SK-N-SH (cell line): ENCODE results near the gene AKT3. TPM values are rescaled to one million over a fixed set of nuclear protein-coding genes. Genes with fewer than 3 reads are reported as not detected.

Source experiments
- CTCF ChIA-PET: fragments of 300-600, 350-600 bp; formaldehyde crosslinking; extraction: SDS; loops from one replicate; lab custom pipeline; 2021; lab: Yijun Ruan, JAX
- POLR2A ChIA-PET: fragments of 350-600 bp; sonication (Branson Sonifier 250); formaldehyde crosslinking; extraction: SDS; loops from one replicate; lab custom pipeline; 2020; ENCODE audit warnings: antibody characterized with exemption, inconsistent platforms; lab: Yijun Ruan, JAX
- DNase-seq: peaks from one replicate; pipeline ENCODE4 v3.0.0; 2012
- H2AFZ ChIP-seq: fragments of 200-600 bp; sonication (generic); 2 replicates; pipeline ENCODE4 v1.8.1; 2016; ENCODE audit warnings: antibody characterized with exemption, mild to moderate bottlenecking, low read depth
- H3F3A ChIP-seq: fragments of 200-600 bp; sonication (generic); replicated peaks from 2 replicates; pipeline ENCODE3; 2016; ENCODE audit warnings: antibody characterized with exemption, mild to moderate bottlenecking; ENCODE audit not compliant: insufficient read depth
- H3K27ac ChIP-seq, 2 experiments: fragments of 200-500 bp in 1 of 2; fragments of 200-600 bp in 1 of 2; sonication (Bioruptor generic) in 1 of 2; sonication (generic), shearing (Covaris generic) in 1 of 2; 2 replicates each; pipeline versions ENCODE4 v1.5.1 to v1.6.1; 2014 to 2016; ENCODE audit warnings: low read depth in 2 of 2, inconsistent platforms in 1 of 2, low read length in 1 of 2, mild to moderate bottlenecking in 1 of 2, mixed read lengths in 1 of 2
- H3K27me3 ChIP-seq: fragments of 200-600 bp; sonication (generic), shearing (Covaris generic); 2 replicates; pipeline ENCODE4 v1.6.1; 2016; ENCODE audit warnings: mixed run types; ENCODE audit not compliant: insufficient read depth
- H3K36me3 ChIP-seq, 2 experiments: fragments of 200-500 bp in 1 of 2; fragments of 200-600 bp in 1 of 2; sonication (Bioruptor generic) in 1 of 2; sonication (generic) in 1 of 2; replicated peaks in 1 of 2; 2 replicates each; pipeline versions ENCODE3 to v1.5.1; 2014 to 2016; ENCODE audit warnings: low read length in 1 of 2, mild to moderate bottlenecking in 1 of 2; ENCODE audit not compliant: insufficient read depth in 2 of 2, control insufficient read depth in 1 of 2
- H3K4me1 ChIP-seq, 2 experiments: fragments of 200-500 bp in 1 of 2; fragments of 200-600 bp in 1 of 2; sonication (Bioruptor generic) in 1 of 2; sonication (generic), shearing (Covaris generic) in 1 of 2; 2 replicates each; pipeline versions ENCODE4 v1.5.1 to v1.6.1; 2014 to 2016; ENCODE audit warnings: low read depth in 1 of 2, low read length in 1 of 2, mixed run types in 1 of 2; ENCODE audit not compliant: insufficient read depth in 2 of 2, control insufficient read depth in 1 of 2
- H3K4me2 ChIP-seq: fragments of 200-600 bp; sonication (generic), shearing (Covaris generic); 2 replicates; pipeline ENCODE4 v1.6.1; 2017; ENCODE audit warnings: mixed run types
- H3K4me3 ChIP-seq, 2 experiments: fragments of 200-500 bp in 1 of 2; fragments of 200-600 bp in 1 of 2; sonication (Bioruptor generic) in 1 of 2; sonication (generic), shearing (Covaris generic) in 1 of 2; 2 replicates each; pipeline versions ENCODE4 v1.5.1 to v1.8.1; 2014 to 2016; ENCODE audit warnings: low read depth in 2 of 2, inconsistent platforms in 1 of 2, low read length in 1 of 2, mild to moderate bottlenecking in 1 of 2, mixed read lengths in 1 of 2, moderate library complexity in 1 of 2
- H3K79me2 ChIP-seq: fragments of 200-600 bp; sonication (generic); 2 replicates; pipeline ENCODE4 v1.8.1; 2017; ENCODE audit warnings: mild to moderate bottlenecking; ENCODE audit not compliant: insufficient read depth
- H3K9ac ChIP-seq: fragments of 200-600 bp; sonication (generic); 2 replicates; pipeline ENCODE4 v1.6.1; 2017; ENCODE audit warnings: mixed run types
- H3K9me2 ChIP-seq: fragments of 200-600 bp; sonication (generic); 2 replicates; pipeline ENCODE4 v1.6.1; 2017; ENCODE audit warnings: mixed run types
- H3K9me3 ChIP-seq: fragments of 200-600 bp; sonication (generic); 2 replicates; pipeline ENCODE4 v1.6.1; 2017; ENCODE audit warnings: mixed run types, mild to moderate bottlenecking, moderate library complexity
- H4K20me1 ChIP-seq: fragments of 200-600 bp; sonication (generic); 2 replicates; pipeline ENCODE4 v1.6.1; 2017; ENCODE audit warnings: mild to moderate bottlenecking, mixed run types; ENCODE audit not compliant: insufficient read depth
- IRF3 ChIP-seq: fragments of 150-350 bp; IDR thresholded peaks from 2 replicates; pipeline ENCODE4 v1.6.1; 2016; ENCODE audit warnings: mild to moderate bottlenecking, low read depth, low read length
- JUND ChIP-seq: IDR thresholded peaks from 2 replicates; pipeline ENCODE4 v1.4.0; 2012
- MEF2A ChIP-seq: IDR thresholded peaks from 2 replicates; pipeline ENCODE4 v1.4.0; 2012; ENCODE audit warnings: low read depth, borderline replicate concordance
- PBX3 ChIP-seq: IDR thresholded peaks from 2 replicates; pipeline ENCODE4; 2012
- RCOR1 ChIP-seq: fragments of 150-350 bp; IDR thresholded peaks from 2 replicates; pipeline ENCODE4 v1.6.1; 2017; ENCODE audit warnings: antibody characterized with exemption, low read length
- REST ChIP-seq: IDR thresholded peaks from 2 replicates; pipeline ENCODE4 v1.6.1; 2012; ENCODE audit warnings: mild to moderate bottlenecking, low read depth, low read length, moderate library complexity
- RFX5 ChIP-seq: IDR thresholded peaks from 2 replicates; pipeline ENCODE4 v1.6.1; 2012; ENCODE audit warnings: mild to moderate bottlenecking, improper control_type of control experiment, low read length
- SIN3A ChIP-seq: IDR thresholded peaks from 2 replicates; pipeline ENCODE4 v1.6.1; 2012; ENCODE audit warnings: low read depth, mild to moderate bottlenecking, low read length, moderate library complexity, borderline replicate concordance
- TAF1 ChIP-seq: IDR thresholded peaks from 2 replicates; pipeline ENCODE4 v1.6.1; 2012; ENCODE audit warnings: low read depth, mild to moderate bottlenecking, low read length, moderate library complexity, borderline replicate concordance
- TEAD4 ChIP-seq: IDR thresholded peaks from 2 replicates; pipeline ENCODE4 v1.4.0; 2012; ENCODE audit warnings: mild to moderate bottlenecking, borderline replicate concordance; ENCODE audit not compliant: insufficient read depth
- WGBS: methylation state at CpG from one replicate; pipeline ENCODE4 v1.1.6; 2017; ENCODE audit warnings: low lambda C conversion rate; 5-methylcytosine and 5-hydroxymethylcytosine counted together
- polyA plus RNA-seq, 3 experiments: library from polyadenylated mRNA; depleted of rRNA; stranded (reverse); fragments of >200 nt; gene quantifications; 2 replicates each; pipeline ENCODE4 v1.2.3, GENCODE V29; 2012

Gene AKT3
- polyA plus RNA-seq, 1 of the 3 experiments (the other 2 are of a cell fraction) = 12.7 TPM

GRCh38 chr1:243563732-243564131 is 286.3 kb downstream of the AKT3 start:
- Histone ChIP-seq H3K36me3 (peaks cover 40 to 64% of the 10 kb centered on the region in 2 experiments), H3K4me3 (no peak overlapping the region), H3K27ac (no peak overlapping the region), H3K9me3 (no peaks in the 10 kb centered on the region), H3K27me3 (no peaks in the 10 kb centered on the region), H3K79me2 (no peaks in the 10 kb centered on the region), H3K4me1 (no peaks in the 10 kb centered on the region; a peak in 2 of 4 replicates), H3F3A (peaks cover 4% of the 10 kb centered on the region), H3K9ac (no peak overlapping the region), H3K4me2 (no peak overlapping the region), H3K9me2 (no peaks in the 10 kb centered on the region), H2AFZ (no peak overlapping the region), H4K20me1 (no peaks in the 10 kb centered on the region)
- WGBS = 95% methylated on average over 4 of the region's 4 CpGs
- no peak for DNase-seq
- no peak for TF ChIP-seq RCOR1
- TF ChIP-seq IRF3 = no peak
- TF ChIP-seq RFX5 = no peak
- no peak for TF ChIP-seq JUND
- no peak for TF ChIP-seq TEAD4
- TF ChIP-seq SIN3A = no peak
- no peak for TF ChIP-seq PBX3
- no peak for TF ChIP-seq REST
- ChIA-PET CTCF (no interaction called here), POLR2A (no interaction called here)

GRCh38 chr1:243562473-243562872 is 287.6 kb downstream of the AKT3 start:
- Histone ChIP-seq H3K27ac (no peak overlapping the region), H3K4me2 (no peak overlapping the region), H3K79me2 (no peaks in the 10 kb centered on the region), H4K20me1 (no peaks in the 10 kb centered on the region), H2AFZ (no peak overlapping the region), H3K9ac (no peak overlapping the region), H3K27me3 (no peaks in the 10 kb centered on the region), H3K9me2 (no peaks in the 10 kb centered on the region)
- CTCF ChIA-PET = interaction anchor here (0.7 to 1.3 kb wide), 2 partner anchors 18 to 104 kb away, joined by 3 to 4 read pairs; no protein-coding TSS in a partner anchor
- 100% methylated on average over 1 of the region's 1 CpG for WGBS
- TF ChIP-seq JUND (no peak), TAF1 (no peak), MEF2A (no peak)
- TF ChIP-seq, all 33 proteins: peak for 0
- Histone ChIP-seq H3K4me1 (no peaks in the 10 kb centered on the region; a peak in 1 of 4 replicates), H3K36me3 (peaks cover 38 to 55% of the 10 kb centered on the region in 2 experiments), H3F3A (peaks cover 4% of the 10 kb centered on the region), H3K9me3 (no peaks in the 10 kb centered on the region), H3K4me3 (no peak overlapping the region)
- POLR2A ChIA-PET = no interaction called here
- no peak for DNase-seq
